ENCODE results near the gene ZNF691. TPM values are rescaled to one million over a fixed set of nuclear protein-coding genes. Genes with fewer than 3 reads are reported as not detected.
"Not testable (repeated sequence)": the region's sequence is repeated elsewhere in the genome, so short reads cannot be mapped to it uniquely, and the experiment has no call there.

The ZNF691 gene
- total RNA-seq, 1 donor from 2014 or later, result 4.5 TPM

GRCh38 chr1:42852608-42852980 is 6.2 kb downstream of the ZNF691 start:
- no peak for TF ChIP-seq CTCF (IDR thresholded peaks at IDR 0.05; ENCODE audit: insufficient read depth, low read length, severe bottlenecking)
- FAIRE-seq, result no peak
- Histone ChIP-seq H3K4me3 (ENCODE audit: low read depth, low read length) (no peak overlapping the region), H3K36me3 (ENCODE audit: control insufficient read depth, insufficient read depth, low read length) (peaks cover 1% of the 10 kb centered on the region), H3K27me3 (ENCODE audit: control insufficient read depth, insufficient read depth, low read length) (no peaks in the 10 kb centered on the region)
- DNase-seq (ENCODE audit: low read depth), result no peak

GRCh38 chr1:42853116-42853884 is 6.9 kb downstream of the ZNF691 start:
- FAIRE-seq, result no peak
- H3K27me3 ChIP-seq (ENCODE audit: control insufficient read depth, insufficient read depth, low read length), result no peaks in the 10 kb centered on the region
- no peak for TF ChIP-seq CTCF (IDR thresholded peaks at IDR 0.05; ENCODE audit: insufficient read depth, low read length, severe bottlenecking)
- peaks cover 1% of the 10 kb centered on the region for H3K36me3 ChIP-seq (ENCODE audit: control insufficient read depth, insufficient read depth, low read length)
- no peak for DNase-seq (ENCODE audit: low read depth)
- no peak overlapping the region for H3K4me3 ChIP-seq (ENCODE audit: low read depth, low read length)

- not testable (repeated sequence) for H3K27me3 ChIP-seq (ENCODE audit: control insufficient read depth, insufficient read depth, low read length); H3K36me3 ChIP-seq (ENCODE audit: control insufficient read depth, insufficient read depth, low read length); H3K4me3 ChIP-seq (ENCODE audit: low read depth, low read length); DNase-seq (ENCODE audit: low read depth); FAIRE-seq
Observed at GRCh38 chr1:42856554-42856953, 10.1 kb downstream of the ZNF691 start.

- FAIRE-seq; DNase-seq (ENCODE audit: low read depth); H3K4me3 ChIP-seq (ENCODE audit: low read depth, low read length); H3K27me3 ChIP-seq (ENCODE audit: control insufficient read depth, insufficient read depth, low read length); H3K36me3 ChIP-seq (ENCODE audit: control insufficient read depth, insufficient read depth, low read length): not testable (repeated sequence)
Observed at GRCh38 chr1:42859366-42859765, 13.0 kb downstream of the ZNF691 start.

GRCh38 chr1:42860339-42861013 is 14.1 kb downstream of the ZNF691 start:
- peak; percentile 6 for TF ChIP-seq CTCF (IDR thresholded peaks at IDR 0.05; ENCODE audit: insufficient read depth, low read length, severe bottlenecking)
- FAIRE-seq (no peak), DNase-seq (ENCODE audit: low read depth) (peak; percentile 11)
- Histone ChIP-seq H3K4me3 (ENCODE audit: low read depth, low read length) (no peak overlapping the region), H3K36me3 (ENCODE audit: control insufficient read depth, insufficient read depth, low read length) (no peaks in the 10 kb centered on the region), H3K27me3 (ENCODE audit: control insufficient read depth, insufficient read depth, low read length) (no peaks in the 10 kb centered on the region)

- DNase-seq (ENCODE audit: low read depth) (no peak), FAIRE-seq (no peak)
- Histone ChIP-seq H3K27me3 (ENCODE audit: control insufficient read depth, insufficient read depth, low read length) (no peaks in the 10 kb centered on the region), H3K36me3 (ENCODE audit: control insufficient read depth, insufficient read depth, low read length) (no peaks in the 10 kb centered on the region), H3K4me3 (ENCODE audit: low read depth, low read length) (no peak overlapping the region)
- no peak for TF ChIP-seq CTCF (IDR thresholded peaks at IDR 0.05; ENCODE audit: insufficient read depth, low read length, severe bottlenecking)
Observed at GRCh38 chr1:42861014-42861399, 14.6 kb downstream of the ZNF691 start.
